ENCODE data around the gene RTL10. TPM values are rescaled to one million over a fixed set of nuclear protein-coding genes. Genes with fewer than 3 reads are reported as not detected.

Gene RTL10
- total and polyA plus RNA-seq, 10 of the 15 experiments (the other 5 are each of a cell fraction or from before 2014, with no cell fraction given) = 5.3 to 18.1 (median 10.3) TPM

DNA sequence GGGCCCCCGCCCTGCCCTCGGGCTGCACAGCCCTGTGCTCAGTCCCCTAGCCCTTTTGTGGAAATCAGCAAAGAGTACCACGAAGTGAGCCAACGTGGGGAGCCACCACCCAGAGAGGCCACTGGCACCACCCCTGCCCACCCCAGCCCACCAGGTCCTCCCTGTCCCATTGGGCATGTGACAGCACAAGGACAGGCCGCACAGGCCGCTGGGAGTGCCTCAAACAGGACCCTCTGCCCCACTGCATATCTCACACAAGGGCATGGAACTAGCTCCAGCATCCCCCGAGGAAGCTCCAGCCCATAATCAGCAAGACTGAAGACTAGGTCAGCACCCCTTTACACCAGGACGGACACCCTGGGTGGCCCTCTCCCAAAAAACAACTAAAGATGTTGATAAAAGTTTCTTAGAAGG, 29.7 kb downstream of the RTL10 start:
- Histone ChIP-seq H3K9me3 (replicated peaks; ENCODE audit: control insufficient read depth, insufficient read depth, low read length) (no peaks in the 10 kb centered on the region), H3K4me2 (ENCODE audit: control insufficient read depth, insufficient read depth) (no peak overlapping the region), H3K27ac (ENCODE audit: control insufficient read depth, insufficient read depth) (no peak overlapping the region), H3K4me3 (no peak overlapping the region), H2AFZ (ENCODE audit: control insufficient read depth, low read depth, low read length) (no peak overlapping the region), H3K27me3 (replicated peaks in 1 of 2; ENCODE audit: control insufficient read depth in 2 of 2, insufficient read depth in 2 of 2, low read length in 1 of 2) (no peaks in the 10 kb centered on the region), H3K9ac (ENCODE audit: control insufficient read depth, insufficient read depth, low read length) (no peak overlapping the region), H4K20me1 (ENCODE audit: control insufficient read depth, insufficient read depth) (no peaks in the 10 kb centered on the region), H3K36me3 (ENCODE audit: control insufficient read depth in 2 of 2, insufficient read depth in 2 of 2, low read length in 1 of 2) (no peaks in the 10 kb centered on the region; a peak in 1 of 4 replicates), H3K79me2 (ENCODE audit: control insufficient read depth, insufficient read depth, low read length) (no peaks in the 10 kb centered on the region), H3K4me1 (ENCODE audit: control insufficient read depth, insufficient read depth, low read length) (no peaks in the 10 kb centered on the region)
- WGBS (ENCODE audit: insufficient coverage, insufficient replicate concordance, low lambda C conversion rate, missing lambda C conversion rate) = 82% methylated on average over 7 of the region's 8 CpGs
- intact Hi-C loops (cut with micrococcal nuclease; ENCODE audit: unreplicated experiment) (no loop called here), in situ Hi-C loops (cut with MboI) (no loop called here)
- CTCF ChIA-PET = no interaction called here
- POLR2A ChIA-PET = no interaction called here
- no peak for FAIRE-seq
- no peak for ATAC-seq
- no peak for DNase-seq (ENCODE audit: low read depth, low spot score)
- SMC1A ChIA-PET (ENCODE audit: uncharacterized antibody, unreplicated experiment) = no interaction called here
- RAD21 ChIA-PET (ENCODE audit: unreplicated experiment) = no interaction called here
- no TSS peak for BruUV-seq (replicated peaks)
- no peak for TF ChIP-seq CBX5 (IDR thresholded peaks at IDR 0.05; ENCODE audit: low read depth)
- TF ChIP-seq SMAD1 (IDR thresholded peaks at IDR 0.05; ENCODE audit: low read depth, partially characterized antibody) = no peak
- no peak for TF ChIP-seq CHD1 (IDR thresholded peaks at IDR 0.05; ENCODE audit: low read depth, low read length)
- no peak for TF ChIP-seq PML (IDR thresholded peaks at IDR 0.05; ENCODE audit: low read length)
- TF ChIP-seq, protein P1, sequence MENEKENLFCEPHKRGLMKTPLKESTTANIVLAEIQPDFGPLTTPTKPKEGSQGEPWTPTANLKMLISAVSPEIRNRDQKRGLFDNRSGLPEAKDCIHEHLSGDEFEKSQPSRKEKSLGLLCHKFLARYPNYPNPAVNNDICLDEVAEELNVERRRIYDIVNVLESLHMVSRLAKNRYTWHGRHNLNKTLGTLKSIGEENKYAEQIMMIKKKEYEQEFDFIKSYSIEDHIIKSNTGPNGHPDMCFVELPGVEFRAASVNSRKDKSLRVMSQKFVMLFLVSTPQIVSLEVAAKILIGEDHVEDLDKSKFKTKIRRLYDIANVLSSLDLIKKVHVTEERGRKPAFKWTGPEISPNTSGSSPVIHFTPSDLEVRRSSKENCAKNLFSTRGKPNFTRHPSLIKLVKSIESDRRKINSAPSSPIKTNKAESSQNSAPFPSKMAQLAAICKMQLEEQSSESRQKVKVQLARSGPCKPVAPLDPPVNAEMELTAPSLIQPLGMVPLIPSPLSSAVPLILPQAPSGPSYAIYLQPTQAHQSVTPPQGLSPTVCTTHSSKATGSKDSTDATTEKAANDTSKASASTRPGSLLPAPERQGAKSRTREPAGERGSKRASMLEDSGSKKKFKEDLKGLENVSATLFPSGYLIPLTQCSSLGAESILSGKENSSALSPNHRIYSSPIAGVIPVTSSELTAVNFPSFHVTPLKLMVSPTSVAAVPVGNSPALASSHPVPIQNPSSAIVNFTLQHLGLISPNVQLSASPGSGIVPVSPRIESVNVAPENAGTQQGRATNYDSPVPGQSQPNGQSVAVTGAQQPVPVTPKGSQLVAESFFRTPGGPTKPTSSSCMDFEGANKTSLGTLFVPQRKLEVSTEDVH (IDR thresholded peaks at IDR 0.05; ENCODE audit: low read depth, partially characterized antibody) = no peak
- no peak for TF ChIP-seq KDM1A (IDR thresholded peaks at IDR 0.05; ENCODE audit: borderline replicate concordance)
- TF ChIP-seq YY1 (IDR thresholded peaks at IDR 0.05; ENCODE audit: low read depth, low read length) = no peak
- no peak for TF ChIP-seq TCF7 (IDR thresholded peaks at IDR 0.05; ENCODE audit: borderline replicate concordance)
- TF ChIP-seq NR2C2 (IDR thresholded peaks at IDR 0.05; ENCODE audit: borderline replicate concordance, control insufficient read depth, insufficient read length, low read depth) = no peak
- TF ChIP-seq, protein P2, sequence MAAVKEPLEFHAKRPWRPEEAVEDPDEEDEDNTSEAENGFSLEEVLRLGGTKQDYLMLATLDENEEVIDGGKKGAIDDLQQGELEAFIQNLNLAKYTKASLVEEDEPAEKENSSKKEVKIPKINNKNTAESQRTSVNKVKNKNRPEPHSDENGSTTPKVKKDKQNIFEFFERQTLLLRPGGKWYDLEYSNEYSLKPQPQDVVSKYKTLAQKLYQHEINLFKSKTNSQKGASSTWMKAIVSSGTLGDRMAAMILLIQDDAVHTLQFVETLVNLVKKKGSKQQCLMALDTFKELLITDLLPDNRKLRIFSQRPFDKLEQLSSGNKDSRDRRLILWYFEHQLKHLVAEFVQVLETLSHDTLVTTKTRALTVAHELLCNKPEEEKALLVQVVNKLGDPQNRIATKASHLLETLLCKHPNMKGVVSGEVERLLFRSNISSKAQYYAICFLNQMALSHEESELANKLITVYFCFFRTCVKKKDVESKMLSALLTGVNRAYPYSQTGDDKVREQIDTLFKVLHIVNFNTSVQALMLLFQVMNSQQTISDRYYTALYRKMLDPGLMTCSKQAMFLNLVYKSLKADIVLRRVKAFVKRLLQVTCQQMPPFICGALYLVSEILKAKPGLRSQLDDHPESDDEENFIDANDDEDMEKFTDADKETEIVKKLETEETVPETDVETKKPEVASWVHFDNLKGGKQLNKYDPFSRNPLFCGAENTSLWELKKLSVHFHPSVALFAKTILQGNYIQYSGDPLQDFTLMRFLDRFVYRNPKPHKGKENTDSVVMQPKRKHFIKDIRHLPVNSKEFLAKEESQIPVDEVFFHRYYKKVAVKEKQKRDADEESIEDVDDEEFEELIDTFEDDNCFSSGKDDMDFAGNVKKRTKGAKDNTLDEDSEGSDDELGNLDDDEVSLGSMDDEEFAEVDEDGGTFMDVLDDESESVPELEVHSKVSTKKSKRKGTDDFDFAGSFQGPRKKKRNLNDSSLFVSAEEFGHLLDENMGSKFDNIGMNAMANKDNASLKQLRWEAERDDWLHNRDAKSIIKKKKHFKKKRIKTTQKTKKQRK (IDR thresholded peaks at IDR 0.05; ENCODE audit: low read depth, low read length) = no peak
- TF ChIP-seq BRCA1 (IDR thresholded peaks at IDR 0.05; ENCODE audit: low read depth, low read length) = no peak
- no peak for TF ChIP-seq HDAC2 (IDR thresholded peaks at IDR 0.05)
- TF ChIP-seq, protein P3, sequence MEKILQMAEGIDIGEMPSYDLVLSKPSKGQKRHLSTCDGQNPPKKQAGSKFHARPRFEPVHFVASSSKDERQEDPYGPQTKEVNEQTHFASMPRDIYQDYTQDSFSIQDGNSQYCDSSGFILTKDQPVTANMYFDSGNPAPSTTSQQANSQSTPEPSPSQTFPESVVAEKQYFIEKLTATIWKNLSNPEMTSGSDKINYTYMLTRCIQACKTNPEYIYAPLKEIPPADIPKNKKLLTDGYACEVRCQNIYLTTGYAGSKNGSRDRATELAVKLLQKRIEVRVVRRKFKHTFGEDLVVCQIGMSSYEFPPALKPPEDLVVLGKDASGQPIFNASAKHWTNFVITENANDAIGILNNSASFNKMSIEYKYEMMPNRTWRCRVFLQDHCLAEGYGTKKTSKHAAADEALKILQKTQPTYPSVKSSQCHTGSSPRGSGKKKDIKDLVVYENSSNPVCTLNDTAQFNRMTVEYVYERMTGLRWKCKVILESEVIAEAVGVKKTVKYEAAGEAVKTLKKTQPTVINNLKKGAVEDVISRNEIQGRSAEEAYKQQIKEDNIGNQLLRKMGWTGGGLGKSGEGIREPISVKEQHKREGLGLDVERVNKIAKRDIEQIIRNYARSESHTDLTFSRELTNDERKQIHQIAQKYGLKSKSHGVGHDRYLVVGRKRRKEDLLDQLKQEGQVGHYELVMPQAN (conservative IDR thresholded peaks at IDR 0.05) = no peak
- no peak for TF ChIP-seq TBL1XR1 (IDR thresholded peaks at IDR 0.05; ENCODE audit: low read depth, low read length)
- TF ChIP-seq, protein P4, sequence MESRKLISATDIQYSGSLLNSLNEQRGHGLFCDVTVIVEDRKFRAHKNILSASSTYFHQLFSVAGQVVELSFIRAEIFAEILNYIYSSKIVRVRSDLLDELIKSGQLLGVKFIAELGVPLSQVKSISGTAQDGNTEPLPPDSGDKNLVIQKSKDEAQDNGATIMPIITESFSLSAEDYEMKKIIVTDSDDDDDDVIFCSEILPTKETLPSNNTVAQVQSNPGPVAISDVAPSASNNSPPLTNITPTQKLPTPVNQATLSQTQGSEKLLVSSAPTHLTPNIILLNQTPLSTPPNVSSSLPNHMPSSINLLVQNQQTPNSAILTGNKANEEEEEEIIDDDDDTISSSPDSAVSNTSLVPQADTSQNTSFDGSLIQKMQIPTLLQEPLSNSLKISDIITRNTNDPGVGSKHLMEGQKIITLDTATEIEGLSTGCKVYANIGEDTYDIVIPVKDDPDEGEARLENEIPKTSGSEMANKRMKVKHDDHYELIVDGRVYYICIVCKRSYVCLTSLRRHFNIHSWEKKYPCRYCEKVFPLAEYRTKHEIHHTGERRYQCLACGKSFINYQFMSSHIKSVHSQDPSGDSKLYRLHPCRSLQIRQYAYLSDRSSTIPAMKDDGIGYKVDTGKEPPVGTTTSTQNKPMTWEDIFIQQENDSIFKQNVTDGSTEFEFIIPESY (IDR thresholded peaks at IDR 0.05) = no peak
- no peak for TF ChIP-seq EED (IDR thresholded peaks at IDR 0.05; ENCODE audit: low read depth)
- no peak for TF ChIP-seq RCOR1 (conservative IDR thresholded peaks at IDR 0.05; ENCODE audit: low read depth, low read length)
